OCI-LY1 (cell line): ENCODE measurements around the gene MIEN1.

ENCODE experiments used
- CTCF ChIP-seq: fragments of 200-600 bp; sonication (generic), shearing (Covaris generic); IDR thresholded peaks from 2 replicates; pipeline ENCODE4 v1.5.1; 2017; ENCODE audit warnings: mild to moderate bottlenecking, antibody characterized with exemption, low read length, moderate library complexity, mixed read lengths
- EZH2 ChIP-seq: fragments of 200-600 bp; sonication (generic), shearing (Covaris generic); IDR thresholded peaks from 2 replicates; pipeline ENCODE4 v1.8.0; 2017; ENCODE audit warnings: borderline replicate concordance, mixed run types, mild to moderate bottlenecking, antibody characterized with exemption, low read length, moderate library complexity, mixed read lengths

DNA sequence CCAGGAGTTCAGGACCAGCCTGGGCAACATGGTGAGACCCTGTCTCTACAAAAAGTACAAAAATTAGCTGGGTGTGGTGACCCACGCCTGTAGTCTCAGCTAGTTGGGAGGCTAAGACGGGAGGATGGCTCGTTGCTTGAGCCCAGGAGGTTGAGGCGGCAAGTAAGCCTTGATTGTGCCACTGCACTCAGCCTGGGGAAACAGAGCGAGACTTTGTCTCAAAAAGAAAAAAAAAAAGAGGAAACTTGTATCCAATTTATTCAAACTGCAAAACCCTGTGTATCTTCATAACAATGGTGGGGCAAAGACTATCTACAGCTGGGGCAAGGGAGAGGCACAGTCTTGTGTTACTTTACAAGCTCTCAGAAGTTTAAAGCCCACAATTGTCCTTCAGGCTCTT, 28.9 kb upstream of the MIEN1 start:
- no peak for TF ChIP-seq CTCF
- no peak for TF ChIP-seq EZH2
